Neural progenitor cell (in vitro differentiated cells): ENCODE results near the gene INSYN1. TPM values are rescaled to one million over a fixed set of nuclear protein-coding genes. Genes with fewer than 3 reads are reported as not detected.

Experiments
- DNase-seq: peaks from one replicate; pipeline ENCODE4 v3.0.0-alpha.2; 2016; ENCODE audit warnings: low spot score
- H2AFZ ChIP-seq: fragments of 200-600 bp; sonication (generic); replicated peaks from 2 replicates; pipeline ENCODE4 v1.6.1; 2016; ENCODE audit warnings: antibody characterized with exemption
- H3F3A ChIP-seq: fragments of 200-600 bp; sonication (generic); 2 replicates; pipeline ENCODE4 v1.6.1; 2016; ENCODE audit warnings: antibody characterized with exemption, low read depth
- H3K27ac ChIP-seq: fragments of 200-600 bp; sonication (generic); 2 replicates; pipeline ENCODE4 v1.5.1; 2016; ENCODE audit warnings: mild to moderate bottlenecking
- H3K27me3 ChIP-seq: fragments of 200-600 bp; sonication (generic); 2 replicates; pipeline ENCODE4 v1.6.1; 2016; ENCODE audit warnings: mild to moderate bottlenecking, moderate library complexity
- H3K36me3 ChIP-seq: fragments of 200-600 bp; sonication (generic); 2 replicates; pipeline ENCODE4 v1.5.1; 2016
- H3K4me1 ChIP-seq: fragments of 200-600 bp; sonication (generic); 2 replicates; pipeline ENCODE4 v1.6.1; 2016; ENCODE audit warnings: mixed run types
- H3K4me2 ChIP-seq: fragments of 200-600 bp; sonication (generic); 2 replicates; pipeline ENCODE4 v1.6.1; 2016
- H3K4me3 ChIP-seq: fragments of 200-600 bp; sonication (generic); 2 replicates; pipeline ENCODE4 v1.5.1; 2016
- H3K79me2 ChIP-seq: fragments of 200-600 bp; sonication (generic); 2 replicates; pipeline ENCODE4 v1.6.1; 2016; ENCODE audit warnings: low read depth
- H3K9ac ChIP-seq: fragments of 200-600 bp; sonication (generic); 2 replicates; pipeline ENCODE4 v1.6.1; 2016
- H3K9me3 ChIP-seq: fragments of 200-600 bp; sonication (generic); 2 replicates; pipeline ENCODE4 v1.5.1; 2016; ENCODE audit warnings: low read depth
- H4K20me1 ChIP-seq: fragments of 200-600 bp; sonication (generic); 2 replicates; pipeline ENCODE4 v1.6.1; 2016; ENCODE audit warnings: low read depth
- H3K27ac Mint-ChIP-seq: 3 replicates; pipeline ENCODE4 v1.8.0; 2021; ENCODE audit warnings: mixed read lengths
- H3K27me3 Mint-ChIP-seq: 2 replicates; pipeline ENCODE4 v1.8.0; 2022; ENCODE audit warnings: low read depth, mild to moderate bottlenecking, inconsistent platforms, moderate library complexity, mixed read lengths; ENCODE audit not compliant: insufficient read depth
- H3K36me3 Mint-ChIP-seq: 3 replicates; pipeline ENCODE4 v1.8.0; 2021; ENCODE audit warnings: mixed read lengths
- H3K4me1 Mint-ChIP-seq: 3 replicates; pipeline ENCODE4 v1.8.0; 2021; ENCODE audit warnings: mixed read lengths
- H3K4me3 Mint-ChIP-seq: 3 replicates; pipeline ENCODE4 v1.8.0; 2021; ENCODE audit warnings: mild to moderate bottlenecking, moderate library complexity, mixed read lengths
- H3K9me3 Mint-ChIP-seq: 3 replicates; pipeline ENCODE4 v1.8.0; 2020; ENCODE audit warnings: mixed read lengths
- EZH2 ChIP-seq: fragments of 200-600 bp; sonication (generic); IDR thresholded peaks from 2 replicates; pipeline ENCODE4 v1.6.1; 2017; ENCODE audit warnings: antibody characterized with exemption, mild to moderate bottlenecking, moderate library complexity
- EZH2phosphoT487 ChIP-seq: fragments of 200-600 bp; sonication (generic); IDR thresholded peaks from 2 replicates; pipeline ENCODE4 v1.6.1; 2017; ENCODE audit warnings: antibody characterized with exemption
- total RNA-seq: library from RNA; depleted of rRNA; stranded (reverse); fragments of >200 nt; gene quantifications from 2 replicates; pipeline ENCODE4 v1.2.3, GENCODE V29; 2015; ENCODE audit warnings: low replicate concordance
- TF ChIP-seq, protein P1 (sequence below): fragments of 200-600 bp; sonication (generic); IDR thresholded peaks from 2 replicates; pipeline ENCODE4 v1.5.1; 2017; ENCODE audit warnings: antibody characterized with exemption, mild to moderate bottlenecking

INSYN1 gene
- total RNA-seq, 1 donor from 2014 or later: 0.17 TPM

- Mint-ChIP-seq H3K4me3 (peak overlapping the region; percentile 54), H3K27ac (peak overlapping the region; percentile 53), H3K9me3 (no peaks in the 10 kb centered on the region), H3K36me3 (no peaks in the 10 kb centered on the region), H3K4me1 (peaks cover 69% of the 10 kb centered on the region), H3K27me3 (peaks cover 12% of the 10 kb centered on the region)
- Histone ChIP-seq H3K36me3 (no peaks in the 10 kb centered on the region), H3K27ac (no peak overlapping the region), H3K4me1 (peaks cover 42% of the 10 kb centered on the region), H3F3A (peaks cover 13% of the 10 kb centered on the region), H2AFZ (no peak overlapping the region), H3K9me3 (no peaks in the 10 kb centered on the region), H3K4me3 (no peak overlapping the region), H3K79me2 (no peaks in the 10 kb centered on the region), H3K27me3 (peaks cover 28% of the 10 kb centered on the region), H3K9ac (no peak overlapping the region), H3K4me2 (peak overlapping the region; percentile 52), H4K20me1 (peaks cover 15% of the 10 kb centered on the region)
- TF ChIP-seq EZH2phosphoT487 (no peak), EZH2 (no peak)
- TF ChIP-seq, protein P1, sequence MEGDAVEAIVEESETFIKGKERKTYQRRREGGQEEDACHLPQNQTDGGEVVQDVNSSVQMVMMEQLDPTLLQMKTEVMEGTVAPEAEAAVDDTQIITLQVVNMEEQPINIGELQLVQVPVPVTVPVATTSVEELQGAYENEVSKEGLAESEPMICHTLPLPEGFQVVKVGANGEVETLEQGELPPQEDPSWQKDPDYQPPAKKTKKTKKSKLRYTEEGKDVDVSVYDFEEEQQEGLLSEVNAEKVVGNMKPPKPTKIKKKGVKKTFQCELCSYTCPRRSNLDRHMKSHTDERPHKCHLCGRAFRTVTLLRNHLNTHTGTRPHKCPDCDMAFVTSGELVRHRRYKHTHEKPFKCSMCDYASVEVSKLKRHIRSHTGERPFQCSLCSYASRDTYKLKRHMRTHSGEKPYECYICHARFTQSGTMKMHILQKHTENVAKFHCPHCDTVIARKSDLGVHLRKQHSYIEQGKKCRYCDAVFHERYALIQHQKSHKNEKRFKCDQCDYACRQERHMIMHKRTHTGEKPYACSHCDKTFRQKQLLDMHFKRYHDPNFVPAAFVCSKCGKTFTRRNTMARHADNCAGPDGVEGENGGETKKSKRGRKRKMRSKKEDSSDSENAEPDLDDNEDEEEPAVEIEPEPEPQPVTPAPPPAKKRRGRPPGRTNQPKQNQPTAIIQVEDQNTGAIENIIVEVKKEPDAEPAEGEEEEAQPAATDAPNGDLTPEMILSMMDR: no peak
- DNase-seq: peak; percentile 73
Measured at GRCh38 chr15:73747847-73748590, 5.1 kb downstream of the INSYN1 start.

DNA sequence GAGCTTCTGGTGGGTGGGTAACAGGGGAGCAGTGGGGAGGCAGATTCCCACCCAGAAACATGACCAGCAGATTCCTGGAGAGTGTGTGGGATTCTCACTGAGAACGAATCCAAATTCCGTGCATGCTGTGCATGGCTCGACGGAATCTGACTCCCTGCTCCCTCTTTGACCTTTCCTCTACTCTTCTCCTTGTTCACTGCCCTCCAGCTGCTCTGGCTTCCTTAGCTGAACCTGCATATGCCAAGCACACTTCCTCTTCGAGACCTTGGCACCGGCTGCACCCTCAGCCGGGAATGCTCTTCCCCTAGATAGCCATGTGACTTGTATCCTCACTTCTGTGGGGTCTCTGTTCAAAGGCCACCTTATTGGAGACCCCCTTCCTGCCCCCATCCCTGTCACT, 6.3 kb downstream of the INSYN1 start:
- TF ChIP-seq EZH2 (no peak), EZH2phosphoT487 (no peak)
- TF ChIP-seq, protein P1: no peak
- Histone ChIP-seq H3K79me2 (no peaks in the 10 kb centered on the region), H3K4me1 (peaks cover 42% of the 10 kb centered on the region), H3K27me3 (peaks cover 18% of the 10 kb centered on the region), H3K27ac (no peak overlapping the region), H3K9ac (no peak overlapping the region), H4K20me1 (peaks cover 15% of the 10 kb centered on the region), H3K4me3 (no peak overlapping the region), H3K36me3 (no peaks in the 10 kb centered on the region), H3F3A (peaks cover 13% of the 10 kb centered on the region), H3K9me3 (no peaks in the 10 kb centered on the region), H3K4me2 (no peak overlapping the region), H2AFZ (no peak overlapping the region)
- H3K4me1 Mint-ChIP-seq: peaks cover 70% of the 10 kb centered on the region
- no peak for DNase-seq
- peak overlapping the region; percentile 21 for H3K4me3 Mint-ChIP-seq
- H3K27me3 Mint-ChIP-seq: peaks cover 15% of the 10 kb centered on the region
- H3K27ac Mint-ChIP-seq: peak overlapping the region; percentile 51
- H3K36me3 Mint-ChIP-seq: no peaks in the 10 kb centered on the region
- H3K9me3 Mint-ChIP-seq: no peaks in the 10 kb centered on the region

GRCh38 chr15:73746261-73746660, 6.9 kb downstream of the INSYN1 start:
- Histone ChIP-seq H2AFZ (no peak overlapping the region), H3K36me3 (no peaks in the 10 kb centered on the region), H3K4me3 (no peak overlapping the region), H3K79me2 (no peaks in the 10 kb centered on the region), H3K9me3 (no peaks in the 10 kb centered on the region), H3K4me2 (no peak overlapping the region), H3F3A (peaks cover 13% of the 10 kb centered on the region), H3K27ac (no peak overlapping the region), H3K9ac (no peak overlapping the region), H4K20me1 (peaks cover 15% of the 10 kb centered on the region), H3K4me1 (peaks cover 37% of the 10 kb centered on the region), H3K27me3 (peaks cover 12% of the 10 kb centered on the region)
- Mint-ChIP-seq H3K27me3 (peaks cover 13% of the 10 kb centered on the region), H3K36me3 (no peaks in the 10 kb centered on the region), H3K4me1 (peaks cover 71% of the 10 kb centered on the region), H3K4me3 (peak overlapping the region; percentile 47), H3K9me3 (no peaks in the 10 kb centered on the region), H3K27ac (no peak overlapping the region)
- no peak for DNase-seq
- TF ChIP-seq EZH2 (no peak), EZH2phosphoT487 (no peak)
- TF ChIP-seq, protein P1: no peak
